Progenitor cell of endocrine pancreas (in vitro differentiated cells): ENCODE measurements around the gene ARNT2. TPM values are rescaled to one million over a fixed set of nuclear protein-coding genes. Genes with fewer than 3 reads are reported as not detected.

ENCODE experiments used
- DNase-seq: peaks from one replicate; pipeline ENCODE4 v3.0.0; 2021; ENCODE audit warnings: low spot score; ENCODE audit not compliant: unreplicated experiment
- H3K27ac Mint-ChIP-seq: 2 replicates; pipeline ENCODE4 v1.8.0; 2021; ENCODE audit warnings: mild to moderate bottlenecking, moderate library complexity, mixed read lengths
- H3K27me3 Mint-ChIP-seq: 2 replicates; pipeline ENCODE4 v1.8.0; 2021; ENCODE audit warnings: mixed read lengths
- H3K36me3 Mint-ChIP-seq: 2 replicates; pipeline ENCODE4 v1.8.0; 2022; ENCODE audit warnings: mixed read lengths; ENCODE audit not compliant: insufficient read depth
- H3K4me1 Mint-ChIP-seq: 2 replicates; pipeline ENCODE4 v1.8.0; 2021; ENCODE audit warnings: low read depth, mixed read lengths
- H3K4me3 Mint-ChIP-seq: 2 replicates; pipeline ENCODE4 v1.8.0; 2021; ENCODE audit warnings: low read depth, mild to moderate bottlenecking, moderate library complexity, mixed read lengths
- H3K9me3 Mint-ChIP-seq: 2 replicates; pipeline ENCODE4 v1.8.0; 2021; ENCODE audit warnings: low read depth, mixed read lengths
- total RNA-seq: library from RNA; stranded (reverse); gene quantifications from 2 replicates; pipeline ENCODE4 v1.2.1, GENCODE V29; 2021
- TF ChIP-seq, protein P1 (sequence below): fragments of 200-600 bp; sonication (generic); IDR thresholded peaks from one replicate; pipeline ENCODE4 v1.5.0; 2021; ENCODE audit warnings: antibody characterized with exemption, mild to moderate bottlenecking; ENCODE audit not compliant: unreplicated experiment

ARNT2 gene
- total RNA-seq, 1 donor from 2014 or later = 37.3 TPM

DNA sequence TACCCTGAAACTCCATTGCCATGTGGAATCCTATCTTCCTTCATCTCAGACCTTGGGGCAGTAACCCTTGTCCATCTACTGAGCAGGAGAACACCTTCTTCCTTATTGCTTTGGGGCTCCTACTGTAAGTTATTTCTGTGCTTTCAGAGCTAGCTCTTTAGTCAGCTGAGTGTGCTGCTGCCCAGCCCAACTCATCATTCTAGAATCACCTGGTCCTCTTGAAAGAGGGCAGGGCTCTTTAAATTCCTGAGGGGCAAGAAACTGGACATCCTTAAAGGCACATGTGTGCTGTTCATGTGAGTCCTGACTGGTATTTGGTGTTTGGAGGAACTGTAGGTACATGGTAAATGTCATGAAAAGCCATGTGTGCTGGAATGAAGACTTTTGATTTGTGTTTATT lies 140.9 kb downstream of the ARNT2 start:
- Mint-ChIP-seq H3K36me3 (peaks cover 3% of the 10 kb centered on the region), H3K27me3 (no peaks in the 10 kb centered on the region), H3K9me3 (no peaks in the 10 kb centered on the region), H3K27ac (no peak overlapping the region), H3K4me3 (no peak overlapping the region), H3K4me1 (peaks cover 5% of the 10 kb centered on the region)
- DNase-seq = no peak
- TF ChIP-seq, protein P1, sequence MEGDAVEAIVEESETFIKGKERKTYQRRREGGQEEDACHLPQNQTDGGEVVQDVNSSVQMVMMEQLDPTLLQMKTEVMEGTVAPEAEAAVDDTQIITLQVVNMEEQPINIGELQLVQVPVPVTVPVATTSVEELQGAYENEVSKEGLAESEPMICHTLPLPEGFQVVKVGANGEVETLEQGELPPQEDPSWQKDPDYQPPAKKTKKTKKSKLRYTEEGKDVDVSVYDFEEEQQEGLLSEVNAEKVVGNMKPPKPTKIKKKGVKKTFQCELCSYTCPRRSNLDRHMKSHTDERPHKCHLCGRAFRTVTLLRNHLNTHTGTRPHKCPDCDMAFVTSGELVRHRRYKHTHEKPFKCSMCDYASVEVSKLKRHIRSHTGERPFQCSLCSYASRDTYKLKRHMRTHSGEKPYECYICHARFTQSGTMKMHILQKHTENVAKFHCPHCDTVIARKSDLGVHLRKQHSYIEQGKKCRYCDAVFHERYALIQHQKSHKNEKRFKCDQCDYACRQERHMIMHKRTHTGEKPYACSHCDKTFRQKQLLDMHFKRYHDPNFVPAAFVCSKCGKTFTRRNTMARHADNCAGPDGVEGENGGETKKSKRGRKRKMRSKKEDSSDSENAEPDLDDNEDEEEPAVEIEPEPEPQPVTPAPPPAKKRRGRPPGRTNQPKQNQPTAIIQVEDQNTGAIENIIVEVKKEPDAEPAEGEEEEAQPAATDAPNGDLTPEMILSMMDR = no peak

DNA sequence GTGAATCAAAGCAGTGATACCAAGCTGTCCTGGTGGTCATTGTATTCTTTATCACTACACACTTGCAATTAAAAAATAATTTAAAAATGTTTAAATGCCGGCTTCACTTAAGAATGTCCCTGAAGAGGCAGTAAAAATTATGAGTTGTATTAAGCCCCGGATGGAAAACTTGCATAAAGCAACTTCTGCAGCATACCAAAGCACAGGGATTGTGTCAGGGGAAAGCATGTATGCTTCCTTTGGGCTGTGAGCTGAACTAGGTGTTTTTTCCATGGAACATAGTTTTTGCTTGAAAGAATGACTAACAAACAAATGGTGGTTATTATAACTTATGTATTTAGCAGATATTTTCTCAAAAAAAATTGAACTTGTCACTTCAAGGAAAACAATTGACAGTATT lies 143.1 kb downstream of the ARNT2 start:
- Mint-ChIP-seq H3K36me3 (peaks cover 8% of the 10 kb centered on the region), H3K27ac (no peak overlapping the region), H3K4me1 (no peaks in the 10 kb centered on the region), H3K9me3 (no peaks in the 10 kb centered on the region), H3K4me3 (no peak overlapping the region), H3K27me3 (no peaks in the 10 kb centered on the region)
- TF ChIP-seq, protein P1 = no peak
- DNase-seq = no peak

DNA sequence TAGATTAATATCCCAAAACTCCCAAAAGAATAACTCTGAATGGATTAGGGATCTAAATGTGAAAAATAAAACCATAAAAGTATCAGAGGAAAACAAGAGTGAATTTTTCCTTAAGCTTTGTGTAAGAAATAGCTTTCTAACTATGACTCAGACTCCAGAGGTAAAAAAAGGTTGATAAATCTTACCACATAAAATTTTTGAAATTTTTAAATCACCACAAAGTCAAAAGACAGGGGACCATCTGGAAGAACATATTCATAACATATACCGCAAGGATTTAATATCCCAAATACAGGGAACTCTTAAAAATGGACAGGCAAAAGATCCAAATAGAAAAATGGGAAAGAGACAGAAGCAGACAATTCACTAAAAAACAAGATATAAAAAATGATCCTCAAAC lies 145.0 kb downstream of the ARNT2 start:
- peaks cover 13% of the 10 kb centered on the region for H3K36me3 Mint-ChIP-seq
- H3K4me1 Mint-ChIP-seq = no peaks in the 10 kb centered on the region
- no peaks in the 10 kb centered on the region for H3K9me3 Mint-ChIP-seq
- no peak overlapping the region for H3K4me3 Mint-ChIP-seq
- H3K27me3 Mint-ChIP-seq = no peaks in the 10 kb centered on the region
- TF ChIP-seq, protein P1 = no peak
- no peak overlapping the region for H3K27ac Mint-ChIP-seq
- no peak for DNase-seq

DNA sequence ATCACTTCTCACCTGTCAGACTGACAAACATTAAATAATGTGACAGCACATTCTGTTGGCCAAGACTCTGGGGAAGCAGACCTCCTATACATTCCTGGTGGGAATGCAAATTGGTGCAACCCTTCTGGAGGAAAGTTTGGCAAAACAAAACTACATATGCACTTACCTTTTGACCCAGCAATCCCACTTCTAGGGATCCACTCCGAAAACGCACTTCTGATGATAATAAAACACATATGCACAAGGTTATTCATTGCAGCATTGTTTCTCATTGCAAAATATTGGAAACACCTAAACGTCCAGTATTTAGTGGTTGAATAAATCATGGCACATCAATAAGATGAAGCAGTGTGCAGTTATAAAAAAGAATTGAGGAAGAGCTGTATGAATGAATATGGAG lies 145.5 kb downstream of the ARNT2 start:
- Mint-ChIP-seq H3K4me3 (no peak overlapping the region), H3K9me3 (no peaks in the 10 kb centered on the region), H3K36me3 (peaks cover 13% of the 10 kb centered on the region), H3K27me3 (no peaks in the 10 kb centered on the region), H3K4me1 (no peaks in the 10 kb centered on the region), H3K27ac (no peak overlapping the region)
- TF ChIP-seq, protein P1 = no peak
- no peak for DNase-seq

DNA sequence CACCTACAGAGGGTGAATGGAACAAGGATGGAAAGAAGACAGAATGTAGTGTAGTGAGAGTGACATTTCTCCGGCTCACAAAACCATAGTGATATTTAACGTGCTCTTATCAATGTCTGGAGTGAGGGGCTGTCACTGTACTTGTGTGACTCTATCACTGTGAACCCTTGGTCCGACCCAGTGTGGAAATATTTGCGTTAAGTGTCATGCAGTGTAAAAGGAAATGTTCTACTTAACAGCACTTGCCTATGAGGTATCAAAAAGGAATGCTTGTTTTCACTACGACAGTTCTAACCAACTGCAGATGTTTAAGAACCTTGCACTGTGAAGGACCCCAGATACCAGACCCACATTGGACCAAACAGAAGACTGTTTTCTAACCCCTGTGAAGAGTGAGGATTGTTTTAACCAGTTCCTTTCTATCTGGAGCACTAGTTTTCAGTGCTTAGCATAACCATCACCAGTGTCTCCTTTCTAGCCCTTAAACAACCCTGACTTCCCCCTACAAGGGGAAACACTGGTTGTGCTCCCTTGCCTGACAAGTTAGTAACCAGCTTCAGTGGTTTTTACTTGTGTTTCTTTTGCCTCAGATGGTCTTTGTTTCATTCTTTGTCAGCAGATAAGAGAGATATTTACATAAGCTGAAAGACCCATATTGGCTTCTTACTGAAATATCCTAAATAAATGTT lies 146.2 kb downstream of the ARNT2 start:
- Mint-ChIP-seq H3K27me3 (no peaks in the 10 kb centered on the region), H3K27ac (no peak overlapping the region), H3K4me1 (no peaks in the 10 kb centered on the region), H3K4me3 (no peak overlapping the region), H3K36me3 (peaks cover 18% of the 10 kb centered on the region), H3K9me3 (no peaks in the 10 kb centered on the region)
- TF ChIP-seq, protein P1 = no peak
- no peak for DNase-seq
